Stimulated activated CD8-positive, alpha-beta memory T cell treated with anti-CD3 and anti-CD28 coated beads, Interleukin-15, amount 100 ng/mL, for 24 hours (primary cell): ENCODE measurements around the gene TSR1.

Experiments
- DNase-seq: peaks from one replicate; pipeline ENCODE4 v3.0.0-alpha.2; 2020; ENCODE audit warnings: low read depth

Gene TSR1

DNA sequence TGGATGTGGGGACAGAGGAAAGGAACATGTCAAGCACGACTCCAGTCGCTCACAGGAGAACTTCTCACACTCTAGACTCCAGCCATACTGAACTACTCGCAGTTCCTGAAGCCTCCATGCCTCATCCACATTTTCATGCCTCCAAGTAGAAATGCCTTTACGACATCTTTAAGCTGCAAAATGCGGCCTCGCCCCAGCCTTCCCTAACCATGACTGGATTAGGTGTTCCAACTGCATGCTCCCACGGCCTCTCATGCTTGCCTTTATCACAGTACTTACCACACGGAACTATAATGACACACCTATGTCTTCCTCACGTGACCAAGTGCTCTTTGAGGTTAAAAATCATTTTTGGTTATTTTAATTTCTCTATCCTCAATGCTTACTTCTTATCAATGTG is 56.5 kb downstream of the TSR1 start:
- DNase-seq = no peak

DNA sequence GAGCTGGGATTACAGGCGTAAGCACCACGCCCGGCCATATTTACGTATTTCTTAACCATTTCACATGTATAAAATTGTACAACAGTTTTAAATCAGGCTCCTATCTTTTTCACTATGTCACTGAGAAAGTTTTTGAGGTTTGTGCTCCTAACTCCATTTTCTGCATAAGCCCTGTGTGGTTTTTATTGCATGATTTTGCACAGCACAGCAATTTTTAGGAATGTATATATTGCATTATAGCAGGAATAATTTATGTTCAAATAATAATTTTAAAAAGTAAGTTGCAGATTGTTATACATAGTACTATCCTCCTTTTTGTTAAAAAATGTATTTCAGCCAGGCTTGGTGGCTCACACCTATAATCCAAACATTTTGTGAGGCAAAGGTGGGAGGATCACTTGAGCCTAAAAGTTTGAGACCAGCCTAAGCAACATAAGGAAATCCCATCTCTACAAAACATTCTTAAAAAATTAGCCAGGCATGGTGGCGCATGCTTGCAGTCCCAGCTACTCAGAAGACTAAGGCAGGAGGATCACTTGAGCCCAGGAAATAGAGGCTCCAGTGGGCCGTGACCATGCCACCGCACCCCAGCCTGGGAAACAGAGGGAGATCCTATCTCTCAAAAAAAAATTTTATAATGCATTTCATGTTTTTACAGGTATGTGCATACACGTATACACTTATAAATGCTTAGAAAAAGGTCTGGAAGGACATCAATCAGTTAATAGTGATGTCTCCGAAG is 58.7 kb downstream of the TSR1 start:
- no peak for DNase-seq

DNA sequence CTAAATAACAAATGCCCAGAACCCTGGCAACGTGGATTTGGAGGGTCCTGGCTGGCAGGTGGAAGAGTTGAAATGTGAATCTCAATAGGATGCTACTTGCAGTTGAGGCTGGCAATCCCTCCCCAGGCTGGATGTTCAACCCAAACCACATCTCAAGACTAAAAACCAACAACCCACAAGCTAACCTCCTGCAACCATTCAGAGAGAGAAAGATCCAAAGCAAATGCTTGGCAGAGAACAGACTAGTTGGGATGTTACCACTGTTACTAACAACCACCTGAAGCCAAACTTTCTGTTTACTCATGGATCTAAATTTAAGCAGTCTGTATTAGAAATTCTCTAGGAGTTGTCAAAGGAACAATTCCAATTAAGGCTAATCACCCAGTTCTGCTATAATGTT is 60.5 kb downstream of the TSR1 start:
- DNase-seq = no peak

DNA sequence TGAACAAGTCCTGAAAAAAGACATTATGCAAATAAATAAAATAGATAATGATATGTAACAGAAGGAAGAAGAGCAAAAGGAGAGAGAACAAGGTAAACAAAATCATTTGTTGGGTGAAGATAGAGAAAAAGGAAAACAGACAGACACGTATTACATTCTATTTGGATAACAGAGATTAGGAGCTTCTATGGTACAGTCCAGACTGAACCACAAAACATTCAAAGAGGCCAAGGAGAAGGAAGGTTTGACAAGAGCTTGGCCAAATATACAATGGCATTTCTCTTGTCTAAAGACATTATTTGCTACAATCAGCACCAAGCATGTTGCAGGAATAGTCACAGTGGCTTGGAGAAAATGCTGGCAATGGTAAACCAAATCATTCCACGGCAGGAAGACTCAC is 61.8 kb downstream of the TSR1 start:
- DNase-seq = no peak
